ENCODE data around the gene FANCG.

DNA sequence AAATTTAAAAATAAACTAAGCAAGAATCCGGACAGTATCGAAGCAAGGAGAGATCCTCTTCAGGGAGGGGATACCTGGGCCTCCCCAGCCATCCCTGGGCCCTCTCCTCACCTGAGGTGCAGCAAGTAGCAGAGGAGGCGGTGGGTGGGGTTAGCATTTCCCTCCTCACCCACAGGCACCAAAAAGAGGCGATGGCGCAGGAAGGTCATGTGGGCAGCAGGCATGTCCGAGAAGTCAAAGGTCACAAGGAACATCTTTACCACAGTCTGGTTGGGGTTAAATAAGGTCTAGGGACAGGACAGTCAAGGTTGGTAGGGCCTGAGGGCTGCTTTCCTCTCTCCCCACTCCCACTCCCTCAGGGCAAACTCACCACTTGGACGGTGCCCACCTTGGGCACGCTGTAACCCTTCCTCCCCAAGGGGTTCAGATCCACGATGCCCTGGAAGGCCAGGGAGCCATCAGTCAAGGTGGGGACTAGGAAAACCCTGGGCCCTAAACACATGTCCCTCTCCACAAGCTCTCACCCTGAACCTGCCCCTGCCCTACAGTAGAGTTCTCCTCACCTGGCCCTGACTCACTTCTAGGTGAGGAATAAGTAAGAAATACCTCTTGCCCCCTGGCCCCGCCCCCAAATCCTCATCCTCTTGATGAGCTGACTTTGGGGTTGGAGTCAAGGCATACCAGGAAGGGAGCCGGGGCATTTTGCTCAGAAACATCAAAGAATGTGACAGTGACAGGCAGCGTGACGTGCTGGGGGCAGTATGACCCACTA, 26.0 kb upstream of the FANCG start:
- TF ChIP-seq, protein P1, sequence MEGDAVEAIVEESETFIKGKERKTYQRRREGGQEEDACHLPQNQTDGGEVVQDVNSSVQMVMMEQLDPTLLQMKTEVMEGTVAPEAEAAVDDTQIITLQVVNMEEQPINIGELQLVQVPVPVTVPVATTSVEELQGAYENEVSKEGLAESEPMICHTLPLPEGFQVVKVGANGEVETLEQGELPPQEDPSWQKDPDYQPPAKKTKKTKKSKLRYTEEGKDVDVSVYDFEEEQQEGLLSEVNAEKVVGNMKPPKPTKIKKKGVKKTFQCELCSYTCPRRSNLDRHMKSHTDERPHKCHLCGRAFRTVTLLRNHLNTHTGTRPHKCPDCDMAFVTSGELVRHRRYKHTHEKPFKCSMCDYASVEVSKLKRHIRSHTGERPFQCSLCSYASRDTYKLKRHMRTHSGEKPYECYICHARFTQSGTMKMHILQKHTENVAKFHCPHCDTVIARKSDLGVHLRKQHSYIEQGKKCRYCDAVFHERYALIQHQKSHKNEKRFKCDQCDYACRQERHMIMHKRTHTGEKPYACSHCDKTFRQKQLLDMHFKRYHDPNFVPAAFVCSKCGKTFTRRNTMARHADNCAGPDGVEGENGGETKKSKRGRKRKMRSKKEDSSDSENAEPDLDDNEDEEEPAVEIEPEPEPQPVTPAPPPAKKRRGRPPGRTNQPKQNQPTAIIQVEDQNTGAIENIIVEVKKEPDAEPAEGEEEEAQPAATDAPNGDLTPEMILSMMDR (IDR thresholded peaks at IDR 0.05; ENCODE audit: borderline replicate concordance, extremely low read depth, low read length, poor library complexity, severe bottlenecking): no peak
- no peak for TF ChIP-seq EZH2 (IDR thresholded peaks at IDR 0.05; ENCODE audit: borderline replicate concordance, low read depth, low read length, severe bottlenecking)

Measured in DND-41 (cell line).